GM12892 (cell line): ENCODE results near the gene C8A.

ENCODE experiments used
- POLR2A ChIP-seq: IDR thresholded peaks from 2 replicates; pipeline ENCODE4 v1.6.1; 2011; ENCODE audit warnings: low read depth, low read length, control low read depth
- POLR2AphosphoS5 ChIP-seq: IDR thresholded peaks from 2 replicates; pipeline ENCODE4 v1.6.1; 2011; ENCODE audit warnings: low read depth, low read length, control low read depth

DNA sequence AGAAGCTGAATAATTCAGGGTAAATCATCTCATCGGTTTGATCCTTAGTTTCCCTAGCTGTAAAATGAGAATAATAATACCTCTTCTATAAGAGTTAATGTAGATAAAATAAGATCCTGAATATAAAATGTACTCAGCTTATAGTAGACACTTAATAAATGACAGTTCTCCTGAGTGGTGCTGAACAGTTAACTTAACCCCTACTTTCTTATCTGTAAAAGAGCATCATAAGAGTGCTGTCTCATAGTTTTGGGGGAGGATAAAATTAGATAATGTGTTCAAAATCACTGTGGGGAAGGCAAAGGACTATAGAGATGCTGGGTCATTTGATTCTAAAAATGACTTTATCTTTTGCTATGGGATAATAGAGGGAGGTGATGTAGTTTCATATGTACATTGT, 593 bp downstream of the C8A start:
- no peak for TF ChIP-seq POLR2A
- TF ChIP-seq POLR2AphosphoS5 = no peak
